Testis (tissue), 2 donors: ENCODE measurements around the gene CWC22.

Experiments used
- POLR2A ChIP-seq: fragments of 450-650 bp; IDR thresholded peaks from one replicate; pipeline ENCODE4 v1.6.1; 2017; ENCODE audit warnings: antibody characterized with exemption, mild to moderate bottlenecking, moderate library complexity
- TF ChIP-seq, protein P1 (sequence below), 3 experiments: fragments of 450-650 bp in 2 of 3; fragments of 200-600 bp in 1 of 3; sonication (generic) in 1 of 3; IDR thresholded peaks; one replicate each; pipeline ENCODE4 v1.5.1; 2016 to 2019; ENCODE audit warnings: antibody characterized with exemption in 3 of 3, mild to moderate bottlenecking in 2 of 3, moderate library complexity in 1 of 3

DNA sequence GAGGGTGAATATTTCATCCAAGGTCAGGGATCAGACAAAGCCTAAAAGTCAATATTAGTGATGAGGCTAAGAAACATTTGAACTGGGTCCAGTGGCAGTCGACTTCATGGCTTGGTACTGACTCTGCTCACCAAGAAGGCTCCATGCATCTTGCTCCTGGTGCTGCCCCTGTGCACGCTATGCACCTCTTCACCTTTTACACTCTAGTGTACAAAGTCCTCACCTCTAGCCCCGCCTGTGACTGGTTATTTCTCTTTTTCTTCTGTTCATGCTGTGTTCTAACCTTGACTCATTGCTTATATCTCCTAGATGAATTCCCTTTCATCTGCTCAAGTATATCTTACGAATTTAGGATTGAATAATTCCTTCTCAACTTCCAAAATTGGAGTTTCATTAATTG is 93.3 kb downstream of the CWC22 start:
- TF ChIP-seq, protein P1, sequence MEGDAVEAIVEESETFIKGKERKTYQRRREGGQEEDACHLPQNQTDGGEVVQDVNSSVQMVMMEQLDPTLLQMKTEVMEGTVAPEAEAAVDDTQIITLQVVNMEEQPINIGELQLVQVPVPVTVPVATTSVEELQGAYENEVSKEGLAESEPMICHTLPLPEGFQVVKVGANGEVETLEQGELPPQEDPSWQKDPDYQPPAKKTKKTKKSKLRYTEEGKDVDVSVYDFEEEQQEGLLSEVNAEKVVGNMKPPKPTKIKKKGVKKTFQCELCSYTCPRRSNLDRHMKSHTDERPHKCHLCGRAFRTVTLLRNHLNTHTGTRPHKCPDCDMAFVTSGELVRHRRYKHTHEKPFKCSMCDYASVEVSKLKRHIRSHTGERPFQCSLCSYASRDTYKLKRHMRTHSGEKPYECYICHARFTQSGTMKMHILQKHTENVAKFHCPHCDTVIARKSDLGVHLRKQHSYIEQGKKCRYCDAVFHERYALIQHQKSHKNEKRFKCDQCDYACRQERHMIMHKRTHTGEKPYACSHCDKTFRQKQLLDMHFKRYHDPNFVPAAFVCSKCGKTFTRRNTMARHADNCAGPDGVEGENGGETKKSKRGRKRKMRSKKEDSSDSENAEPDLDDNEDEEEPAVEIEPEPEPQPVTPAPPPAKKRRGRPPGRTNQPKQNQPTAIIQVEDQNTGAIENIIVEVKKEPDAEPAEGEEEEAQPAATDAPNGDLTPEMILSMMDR (IDR thresholded peaks at IDR 0.05), result no peak
- TF ChIP-seq POLR2A, result no peak
